Vagina (tissue), 2 donors: ENCODE data around the gene AP1B1.

Experiments used
- CTCF ChIP-seq, 3 experiments: fragments of 450-650 bp in 2 of 3; fragments of 200-600 bp in 1 of 3; sonication (generic) in 1 of 3; IDR thresholded peaks; one replicate each; pipeline ENCODE4 v1.5.1; 2017 to 2019; ENCODE audit warnings: antibody characterized with exemption in 3 of 3, mild to moderate bottlenecking in 2 of 3, moderate library complexity in 2 of 3
- POLR2A ChIP-seq, 2 donors: fragments of 450-650 bp; IDR thresholded peaks; one replicate each; pipeline ENCODE4 v1.6.1; 2017; ENCODE audit warnings: antibody characterized with exemption in 2 of 2, mild to moderate bottlenecking in 2 of 2, moderate library complexity in 2 of 2
- POLR2AphosphoS5 ChIP-seq, 2 donors: sonication (generic); formaldehyde crosslinking; IDR thresholded peaks; one replicate each; pipeline ENCODE4 v1.9.0; 2017; ENCODE audit warnings: antibody characterized with exemption in 2 of 2, mild to moderate bottlenecking in 2 of 2, low read depth in 1 of 2; ENCODE audit not compliant: insufficient read depth in 1 of 2

GRCh38 chr22:29351891-29352290 lies 36.5 kb downstream of the AP1B1 start:
- TF ChIP-seq CTCF (IDR thresholded peaks at IDR 0.05): no peak
- TF ChIP-seq POLR2AphosphoS5 (IDR thresholded peaks at IDR 0.05; ENCODE audit: insufficient read depth in 1 of 2, low read depth in 1 of 2): no peak
- no peak for TF ChIP-seq POLR2A (IDR thresholded peaks at IDR 0.05)
